ENCODE data around the gene FGF22.

The FGF22 gene

GRCh38 chr19:653425-653824 lies 13.7 kb downstream of the FGF22 start:
- TF ChIP-seq FOXP2 (optimal IDR thresholded peaks at IDR 0.05; ENCODE audit: borderline replicate concordance, extremely low read depth, extremely low read length, insufficient read depth) (no peak), SIN3A (IDR thresholded peaks at IDR 0.05; ENCODE audit: borderline replicate concordance, insufficient read depth, low read length) (no peak), TAF1 (IDR thresholded peaks at IDR 0.05; ENCODE audit: borderline replicate concordance, insufficient read depth, low read length) (no peak), REST (IDR thresholded peaks at IDR 0.05; ENCODE audit: insufficient read depth in 1 of 2, low read depth in 2 of 2, low read length in 2 of 2) (no peak), POLR2AphosphoS5 (IDR thresholded peaks at IDR 0.05; ENCODE audit: low read depth, low read length) (no peak)

GRCh38 chr19:655691-656090 lies 16.0 kb downstream of the FGF22 start:
- TF ChIP-seq SIN3A (IDR thresholded peaks at IDR 0.05; ENCODE audit: borderline replicate concordance, insufficient read depth, low read length) (no peak), TAF1 (IDR thresholded peaks at IDR 0.05; ENCODE audit: borderline replicate concordance, insufficient read depth, low read length) (no peak), FOXP2 (optimal IDR thresholded peaks at IDR 0.05; ENCODE audit: borderline replicate concordance, extremely low read depth, extremely low read length, insufficient read depth) (no peak), REST (IDR thresholded peaks at IDR 0.05; ENCODE audit: insufficient read depth in 1 of 2, low read depth in 2 of 2, low read length in 2 of 2) (no peak), POLR2AphosphoS5 (IDR thresholded peaks at IDR 0.05; ENCODE audit: low read depth, low read length) (no peak)

- TF ChIP-seq FOXP2 (optimal IDR thresholded peaks at IDR 0.05; ENCODE audit: borderline replicate concordance, extremely low read depth, extremely low read length, insufficient read depth) (no peak), TAF1 (IDR thresholded peaks at IDR 0.05; ENCODE audit: borderline replicate concordance, insufficient read depth, low read length) (no peak), SIN3A (IDR thresholded peaks at IDR 0.05; ENCODE audit: borderline replicate concordance, insufficient read depth, low read length) (no peak), REST (IDR thresholded peaks at IDR 0.05; ENCODE audit: insufficient read depth in 1 of 2, low read depth in 2 of 2, low read length in 2 of 2) (no peak), POLR2AphosphoS5 (IDR thresholded peaks at IDR 0.05; ENCODE audit: low read depth, low read length) (no peak)
Observed at GRCh38 chr19:656751-657559, 17.3 kb downstream of the FGF22 start.

- TF ChIP-seq SIN3A (IDR thresholded peaks at IDR 0.05; ENCODE audit: borderline replicate concordance, insufficient read depth, low read length) (no peak), TAF1 (IDR thresholded peaks at IDR 0.05; ENCODE audit: borderline replicate concordance, insufficient read depth, low read length) (no peak), REST (IDR thresholded peaks at IDR 0.05; ENCODE audit: insufficient read depth in 1 of 2, low read depth in 2 of 2, low read length in 2 of 2) (no peak), FOXP2 (optimal IDR thresholded peaks at IDR 0.05; ENCODE audit: borderline replicate concordance, extremely low read depth, extremely low read length, insufficient read depth) (no peak), POLR2AphosphoS5 (IDR thresholded peaks at IDR 0.05; ENCODE audit: low read depth, low read length) (no peak)
Observed at GRCh38 chr19:657611-658010, 17.9 kb downstream of the FGF22 start.
